ENCODE data around the gene MPPED1.

Gene MPPED1

GRCh38 chr22:43542681-43543521 is 131.1 kb downstream of the MPPED1 start:
- no peak for DNase-seq (ENCODE audit: low spot score)

GRCh38 chr22:43543522-43544288 is 131.9 kb downstream of the MPPED1 start:
- DNase-seq (ENCODE audit: low spot score): no peak

- no peak for DNase-seq (ENCODE audit: low spot score)
Measured at GRCh38 chr22:43544289-43544673, 132.5 kb downstream of the MPPED1 start.

GRCh38 chr22:43546186-43546585 is 134.4 kb downstream of the MPPED1 start:
- DNase-seq (ENCODE audit: low spot score): no peak

GRCh38 chr22:43550024-43550620 is 138.3 kb downstream of the MPPED1 start:
- no peak for DNase-seq (ENCODE audit: low spot score)

- DNase-seq (ENCODE audit: low spot score): no peak
Measured at GRCh38 chr22:43550672-43551071, 138.9 kb downstream of the MPPED1 start.

GRCh38 chr22:43553451-43554258 is 141.8 kb downstream of the MPPED1 start:
- DNase-seq (ENCODE audit: low spot score): no peak

- no peak for DNase-seq (ENCODE audit: low spot score)
Measured at GRCh38 chr22:43554259-43554636, 142.4 kb downstream of the MPPED1 start.

- DNase-seq (ENCODE audit: low spot score): no peak
Measured at GRCh38 chr22:43554694-43555365, 143.0 kb downstream of the MPPED1 start.

- DNase-seq (ENCODE audit: low spot score): no peak
Measured at GRCh38 chr22:43555561-43556515, 144.0 kb downstream of the MPPED1 start.

Measured in germinal center (tissue), 1 donor.